HG03159 (cell line): ENCODE results near the gene ACMSD.
"Not testable (repeated sequence)": the region's sequence is repeated elsewhere in the genome, so short reads cannot be mapped to it uniquely, and the experiment has no call there.

Source experiments
- ATAC-seq: cut with Tn5 transposase; IDR thresholded peaks from one replicate; pipeline ENCODE4 v1.9.1; 2021; ENCODE audit warnings: mild to moderate bottlenecking, moderate library complexity; ENCODE audit not compliant: unreplicated experiment

Gene ACMSD

DNA sequence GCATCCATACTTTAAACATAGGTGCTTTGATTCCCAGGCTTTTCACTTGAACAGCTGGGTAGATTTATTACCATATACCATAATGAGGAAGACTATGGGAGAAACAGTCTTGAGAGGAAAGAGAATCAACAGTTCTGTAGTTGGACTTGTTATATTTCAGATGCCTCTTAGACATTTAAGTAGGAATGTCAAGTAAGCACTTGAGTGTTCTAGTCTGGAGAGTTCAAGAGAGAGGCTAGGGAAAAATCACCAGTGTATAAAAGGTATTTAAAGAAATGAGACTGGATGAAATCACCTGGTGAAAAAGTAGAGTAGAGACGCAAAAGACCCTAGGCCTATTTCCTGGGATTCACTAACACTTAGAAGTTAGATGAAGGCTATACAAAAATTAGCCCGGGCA lies 66.8 kb downstream of the ACMSD start:
- no peak for ATAC-seq

DNA sequence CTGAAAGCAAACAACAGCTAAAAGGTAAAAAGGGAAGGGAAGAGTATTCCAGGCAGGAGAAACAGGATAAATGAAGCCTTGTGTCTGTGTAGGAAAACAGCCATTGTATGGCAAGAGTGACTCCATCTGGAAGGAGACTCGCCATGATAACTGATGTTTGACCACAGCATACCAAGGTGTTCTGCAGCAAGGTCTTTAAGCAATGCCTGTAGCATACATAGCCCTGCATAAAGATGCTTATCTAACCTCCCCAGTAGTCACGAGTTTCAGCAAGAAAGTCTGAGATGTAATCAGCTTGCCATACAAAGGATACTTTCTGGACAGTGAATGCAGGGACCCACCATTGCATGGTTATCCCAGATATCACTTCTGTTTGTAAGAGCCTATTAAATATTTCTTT lies 68.3 kb downstream of the ACMSD start:
- ATAC-seq = no peak

- ATAC-seq = not testable (repeated sequence)
These were observed 69.2 kb downstream of the ACMSD start for GRCh38 chr2:134907441-134908116.

DNA sequence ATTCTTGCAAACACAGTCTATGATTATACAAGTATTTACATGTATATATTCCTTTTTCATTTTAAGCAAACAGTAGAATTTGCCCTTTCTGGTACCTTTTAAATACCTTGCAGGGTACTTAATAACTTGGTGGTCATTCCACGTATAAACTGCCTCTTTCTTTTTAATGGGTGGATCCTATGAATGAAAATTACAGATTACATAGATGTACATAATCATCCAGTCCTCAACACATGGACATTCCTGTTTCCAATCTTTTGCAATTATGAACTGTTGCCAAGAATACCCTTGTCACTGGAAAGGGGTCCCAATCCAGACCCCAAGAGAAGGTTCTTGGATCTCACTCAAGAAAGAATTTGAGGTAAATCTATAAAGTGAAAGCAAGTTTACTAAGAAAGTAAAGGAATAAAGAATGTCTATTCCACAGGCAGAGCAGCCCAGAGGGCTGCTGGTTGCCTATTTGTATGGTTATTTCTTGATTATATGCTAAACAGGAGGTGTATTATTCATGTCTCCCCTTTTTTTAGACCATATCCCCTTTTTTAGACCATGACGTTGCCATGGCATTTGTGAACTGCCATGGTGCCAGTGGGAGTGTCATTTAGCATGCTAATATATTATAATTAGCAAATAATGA lies 72.5 kb downstream of the ACMSD start:
- no peak for ATAC-seq

DNA sequence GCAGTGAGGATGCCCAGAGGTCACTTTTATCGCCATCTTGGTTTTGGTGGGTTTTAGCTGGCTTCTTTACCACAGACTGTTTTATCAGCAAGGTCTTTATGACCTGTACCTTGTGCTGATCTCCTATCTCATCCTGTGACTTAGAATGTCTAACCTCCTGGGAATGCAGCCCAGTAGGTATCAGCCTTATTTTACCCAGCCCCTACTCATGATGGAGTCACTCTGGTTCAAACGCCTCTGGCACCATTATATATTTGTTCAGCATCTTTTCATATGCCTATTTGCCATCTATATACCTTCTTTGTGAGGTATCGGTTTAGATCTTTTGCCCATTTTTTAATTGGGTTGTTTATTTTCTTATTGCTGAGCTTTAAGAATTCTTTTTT lies 73.0 kb downstream of the ACMSD start:
- ATAC-seq = no peak

DNA sequence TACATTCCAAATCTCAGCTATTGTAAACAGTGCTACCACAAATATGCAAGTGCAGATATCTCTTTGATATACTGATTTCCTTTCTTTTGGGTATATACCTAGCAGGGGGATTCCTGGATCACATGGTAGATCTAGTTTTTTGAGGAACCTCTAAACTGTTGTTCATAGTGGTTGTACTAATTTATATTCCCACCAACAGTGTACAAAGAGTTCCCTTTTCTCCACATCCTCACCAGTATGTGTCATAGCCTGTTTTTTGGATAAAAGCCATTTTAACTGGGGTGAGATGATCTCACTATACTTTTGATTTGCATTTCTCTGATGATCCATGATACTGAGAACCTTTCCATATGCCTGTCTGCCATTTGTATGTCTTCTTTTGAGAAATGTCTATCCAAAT lies 73.9 kb downstream of the ACMSD start:
- no peak for ATAC-seq

DNA sequence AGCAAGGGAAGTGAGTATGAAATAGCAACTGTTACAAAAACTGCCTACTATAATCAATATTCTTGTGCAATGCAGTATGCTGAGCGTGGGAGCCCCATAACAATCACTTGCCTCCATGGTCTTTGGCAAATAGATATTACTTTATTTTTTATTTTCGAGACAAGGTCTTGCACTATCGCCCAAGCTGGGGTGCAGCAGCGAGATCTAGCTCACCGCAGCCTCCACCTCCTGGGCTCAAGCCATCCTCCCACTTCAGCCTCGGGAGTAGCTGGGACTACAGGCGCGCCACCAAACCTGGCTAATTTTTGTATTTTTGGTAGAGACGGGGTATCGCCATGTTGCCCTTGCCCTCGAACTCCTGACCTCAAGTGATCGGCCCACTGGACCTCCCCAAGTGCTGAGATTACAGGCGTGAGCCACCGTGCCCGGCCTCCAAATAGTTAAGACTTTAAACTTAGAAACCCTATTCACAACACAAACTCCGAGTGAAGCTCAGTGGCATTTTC lies 79.0 kb downstream of the ACMSD start:
- no peak for ATAC-seq

DNA sequence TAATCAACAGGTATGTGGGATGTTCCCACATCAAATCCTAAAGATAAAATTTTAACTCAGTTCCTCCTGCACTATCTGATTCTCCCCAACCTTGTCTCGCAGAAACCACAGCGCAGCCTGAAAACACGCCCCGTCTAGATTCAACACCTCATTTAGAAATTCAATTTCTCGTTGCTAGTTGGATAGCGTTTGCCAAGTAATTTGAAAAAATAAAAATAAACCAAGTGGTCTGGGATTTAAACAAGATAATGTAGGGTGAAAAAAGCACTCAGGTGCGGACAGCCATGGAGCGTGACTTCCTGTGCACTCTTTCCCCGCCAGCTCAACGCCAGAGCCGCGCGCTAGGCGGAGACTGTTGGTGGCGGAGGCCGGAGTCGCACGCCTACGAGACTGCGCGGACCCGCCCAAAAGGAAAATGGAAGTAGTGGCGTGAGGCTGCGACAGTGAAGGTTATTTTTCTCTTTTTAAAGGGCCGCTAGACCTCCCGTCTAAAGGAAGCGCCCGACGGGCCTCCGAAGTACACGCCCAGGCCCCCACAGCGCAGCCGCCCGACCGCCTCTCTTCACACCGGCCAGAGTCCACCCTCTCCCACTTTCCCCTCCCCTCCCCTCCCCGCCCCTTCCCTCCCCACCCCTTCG lies 79.6 kb downstream of the ACMSD start:
- peak; percentile 77 for ATAC-seq

DNA sequence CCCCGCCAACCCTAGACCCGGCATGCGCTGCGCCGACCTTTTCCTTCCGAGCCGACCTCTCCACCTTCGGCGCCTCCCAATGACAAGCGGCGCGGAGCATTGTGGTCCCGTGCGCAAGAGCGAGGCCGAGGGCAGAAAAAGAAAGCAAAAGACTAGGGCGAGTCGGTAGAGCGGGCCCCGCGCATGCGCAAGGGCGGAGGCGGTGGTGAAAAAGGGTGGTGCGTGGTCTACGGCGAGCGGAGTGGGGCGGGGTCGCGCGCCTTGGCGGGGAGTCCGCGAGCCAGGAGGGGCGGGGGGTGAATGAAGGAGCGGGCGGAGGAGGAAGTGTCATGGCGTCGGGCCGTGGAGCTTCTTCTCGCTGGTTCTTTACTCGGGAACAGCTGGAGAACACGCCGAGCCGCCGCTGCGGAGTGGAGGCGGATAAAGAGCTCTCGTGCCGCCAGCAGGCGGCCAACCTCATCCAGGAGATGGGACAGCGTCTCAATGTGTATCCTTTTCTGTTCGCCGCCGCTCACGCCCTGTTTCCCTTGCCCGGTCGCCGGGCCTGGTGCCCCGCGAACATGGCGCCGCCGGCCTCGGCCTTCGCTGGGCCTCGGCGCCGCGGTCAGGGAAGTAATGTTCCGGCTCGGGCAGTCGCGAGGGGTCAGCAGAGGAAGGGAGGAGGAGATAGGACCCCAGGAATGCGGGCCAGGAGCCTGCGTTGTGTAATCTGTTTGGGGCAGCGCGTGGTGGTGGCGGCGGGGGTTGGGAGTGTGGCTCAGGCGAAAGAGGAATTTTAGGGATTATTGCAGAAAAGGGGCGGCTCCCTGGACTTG lies 80.3 kb downstream of the ACMSD start, which contains the start of gene CCNT2:
Gene CCNT2 (plus strand): TSS at position 297 of the 815 bp plus-strand sequence. CDS start 33 bp downstream, at position 330.
- peak; percentile 80 for ATAC-seq

GRCh38 chr2:134919341-134920210 lies 81.2 kb downstream of the ACMSD start:
- no peak for ATAC-seq

DNA sequence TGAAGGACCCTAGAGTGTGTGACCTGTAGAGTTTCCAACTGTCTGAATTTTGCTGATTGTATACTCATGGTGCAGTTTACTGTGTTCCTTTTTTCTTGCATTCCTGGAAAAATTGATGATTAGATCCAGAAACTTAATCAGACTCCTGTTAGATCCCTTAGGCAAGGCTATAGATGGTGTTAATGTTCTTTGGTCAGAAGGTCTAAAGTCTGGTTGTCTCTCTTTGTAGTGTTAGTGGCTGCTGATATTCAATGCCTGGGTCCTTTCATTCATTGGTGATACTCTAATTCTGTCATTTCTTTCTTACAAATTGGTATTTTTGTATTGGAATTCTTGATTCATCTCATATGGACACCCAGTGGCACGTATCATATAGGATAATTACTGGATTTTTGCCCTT lies 86.5 kb downstream of the ACMSD start:
- no peak for ATAC-seq

DNA sequence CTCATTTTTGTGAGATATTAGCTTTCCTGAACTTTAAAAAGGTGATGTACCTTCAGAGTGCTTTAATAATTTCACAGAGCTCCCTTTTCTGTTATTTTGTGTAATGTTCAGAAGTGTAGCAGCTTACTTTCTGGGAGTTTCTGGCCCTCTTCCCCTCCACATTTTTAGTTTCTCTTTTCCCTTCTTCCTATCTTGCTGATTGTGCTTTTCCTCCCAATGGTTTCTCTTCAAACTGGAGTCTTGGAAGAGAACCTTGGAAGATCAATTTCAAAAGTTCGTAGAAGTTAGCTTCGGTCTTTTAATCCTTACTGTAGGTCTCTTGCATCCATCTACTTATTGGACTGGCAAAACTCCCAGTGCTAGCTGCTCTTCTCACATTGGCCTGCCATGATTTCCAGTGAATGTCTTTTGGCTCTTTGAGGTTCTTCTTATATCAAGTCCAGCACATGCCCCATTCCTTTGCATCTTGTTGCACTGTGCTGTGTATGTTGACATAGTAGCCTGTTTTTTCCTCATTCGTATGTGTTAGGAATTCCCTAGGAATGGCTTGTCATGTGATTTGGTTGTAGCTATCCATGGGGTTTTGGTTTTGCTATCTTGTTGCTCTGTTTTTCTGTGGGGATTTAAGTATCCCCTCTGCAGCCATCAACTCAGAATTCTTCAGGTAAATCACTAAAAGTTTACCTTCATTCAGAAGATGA lies 88.0 kb downstream of the ACMSD start:
- no peak for ATAC-seq

DNA sequence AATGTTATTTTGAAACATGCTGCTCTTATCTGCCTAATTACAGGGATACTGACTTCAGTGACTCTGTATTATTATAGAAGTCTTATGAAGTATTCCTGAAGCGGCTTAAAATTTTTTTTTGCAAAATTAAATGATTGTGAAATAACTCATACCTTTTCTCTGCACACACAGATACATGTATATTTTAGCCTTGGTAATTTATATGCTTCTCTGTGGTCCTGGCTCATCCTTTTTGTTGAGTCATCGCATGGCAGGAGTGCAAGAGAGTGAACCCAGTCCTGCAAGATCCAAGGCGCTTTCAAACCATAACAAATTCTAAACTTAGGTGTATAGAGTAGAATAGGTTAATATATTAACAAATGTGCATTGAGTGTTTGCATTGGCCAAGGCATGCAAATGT lies 88.8 kb downstream of the ACMSD start:
- no peak for ATAC-seq

DNA sequence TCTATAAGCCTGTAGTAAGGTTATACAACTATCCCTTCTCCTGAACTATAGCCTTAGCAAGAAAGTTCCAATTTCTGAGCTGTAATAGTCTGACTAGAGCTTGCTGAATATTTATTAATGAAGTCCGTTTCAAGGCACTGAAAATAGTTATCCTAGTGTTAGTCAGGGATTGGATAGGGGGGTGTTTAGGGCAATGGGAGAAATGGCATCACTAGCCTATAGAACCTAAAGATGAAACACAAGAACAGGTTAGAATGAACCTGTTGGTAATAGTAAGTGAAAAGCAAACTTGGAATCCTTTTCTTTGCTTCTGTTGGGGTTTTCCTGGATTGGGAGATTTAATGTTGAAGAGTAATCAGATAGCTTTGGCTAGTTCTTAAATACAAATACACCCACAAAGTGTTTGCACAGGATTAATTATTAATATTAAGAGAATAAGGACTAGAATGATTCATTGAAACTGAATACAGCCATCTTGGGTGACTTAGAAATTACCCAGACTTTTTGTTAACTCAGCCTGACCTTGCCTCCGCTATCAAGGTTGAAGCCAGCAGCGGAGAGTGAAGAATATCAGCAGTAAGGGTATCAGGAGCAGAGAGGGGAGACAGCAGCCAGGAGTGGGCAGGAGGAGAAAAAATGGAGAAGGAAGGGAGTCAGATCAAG lies 94.6 kb downstream of the ACMSD start:
- ATAC-seq = no peak

- ATAC-seq = no peak
These were observed 95.3 kb downstream of the ACMSD start for GRCh38 chr2:134933732-134934131.

- no peak for ATAC-seq
These were observed 95.7 kb downstream of the ACMSD start for GRCh38 chr2:134934150-134934549.

- ATAC-seq = no peak
These were observed 96.2 kb downstream of the ACMSD start for GRCh38 chr2:134934641-134935040.

- no peak for ATAC-seq
These were observed 98.3 kb downstream of the ACMSD start for GRCh38 chr2:134936691-134937090.

- ATAC-seq = peak; percentile 88
These were observed 105.1 kb downstream of the ACMSD start for GRCh38 chr2:134943540-134943939.
